Esophagus squamous epithelium (tissue), 4 donors: ENCODE data around the gene PAK1.

Experiments
- CTCF ChIP-seq, 6 experiments: fragments of 450-650 bp in 4 of 6; fragments of 200-600 bp in 2 of 6; sonication (generic) in 2 of 6; IDR thresholded peaks; one replicate each; pipeline ENCODE4 v1.5.1; 2016 to 2019; ENCODE audit warnings: antibody characterized with exemption in 6 of 6, mild to moderate bottlenecking in 4 of 6, moderate library complexity in 4 of 6
- POLR2A ChIP-seq, 4 donors: fragments of 450-650 bp; IDR thresholded peaks; one replicate each; pipeline ENCODE4 v1.6.1; 2017; ENCODE audit warnings: antibody characterized with exemption in 4 of 4, mild to moderate bottlenecking in 4 of 4, moderate library complexity in 3 of 4

GRCh38 chr11:77487790-77488189, 13.9 kb upstream of the PAK1 start:
- TF ChIP-seq POLR2A (IDR thresholded peaks at IDR 0.05) (no peak), CTCF (IDR thresholded peaks at IDR 0.05) (no peak)
